Transverse colon (tissue), 4 donors: ENCODE data around the gene PTPRR.

Experiments
- EP300 ChIP-seq: sonication (generic); formaldehyde crosslinking; IDR thresholded peaks from one replicate; pipeline ENCODE4 v1.6.1; 2017; ENCODE audit warnings: antibody characterized with exemption, low read depth
- POLR2A ChIP-seq: fragments of 450-650 bp; IDR thresholded peaks from one replicate; pipeline ENCODE4 v1.6.1; 2016; ENCODE audit warnings: antibody characterized with exemption, mild to moderate bottlenecking, moderate library complexity
- POLR2AphosphoS5 ChIP-seq, 3 donors: sonication (generic); formaldehyde crosslinking; IDR thresholded peaks; one replicate each; pipeline ENCODE4 v1.6.1; 2016; ENCODE audit warnings: antibody characterized with exemption in 3 of 3
- TF ChIP-seq, protein P1 (sequence below), 5 experiments: fragments of 200-600 bp in 3 of 5; fragments of 450-650 bp in 2 of 5; sonication (generic) in 3 of 5; IDR thresholded peaks; 1 replicate in 2 of 5; 2 replicates in 3 of 5; pipeline ENCODE4 v1.5.1; 2016 to 2017; ENCODE audit warnings: antibody characterized with exemption in 5 of 5, inconsistent platforms in 3 of 5, mild to moderate bottlenecking in 2 of 5, moderate library complexity in 1 of 5

DNA sequence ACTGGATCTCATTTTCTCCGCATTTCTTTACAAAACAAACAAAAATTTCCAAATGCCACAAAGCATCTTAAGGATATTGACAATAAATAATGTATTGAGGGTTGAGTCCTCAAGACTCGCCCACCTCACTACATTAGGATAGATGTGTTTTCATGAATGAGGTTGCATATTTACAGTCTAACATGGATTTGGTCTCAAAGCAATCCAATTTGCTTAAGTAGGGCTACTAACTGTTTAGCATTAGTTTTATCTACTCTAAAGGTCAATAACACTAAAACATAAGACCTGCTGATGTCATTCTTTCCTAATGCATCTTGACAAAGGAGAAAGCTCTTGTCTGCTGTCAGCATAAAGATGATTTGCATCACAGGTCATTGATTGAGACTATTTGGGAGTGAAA is 82.4 kb downstream of the PTPRR start:
- TF ChIP-seq, protein P1, sequence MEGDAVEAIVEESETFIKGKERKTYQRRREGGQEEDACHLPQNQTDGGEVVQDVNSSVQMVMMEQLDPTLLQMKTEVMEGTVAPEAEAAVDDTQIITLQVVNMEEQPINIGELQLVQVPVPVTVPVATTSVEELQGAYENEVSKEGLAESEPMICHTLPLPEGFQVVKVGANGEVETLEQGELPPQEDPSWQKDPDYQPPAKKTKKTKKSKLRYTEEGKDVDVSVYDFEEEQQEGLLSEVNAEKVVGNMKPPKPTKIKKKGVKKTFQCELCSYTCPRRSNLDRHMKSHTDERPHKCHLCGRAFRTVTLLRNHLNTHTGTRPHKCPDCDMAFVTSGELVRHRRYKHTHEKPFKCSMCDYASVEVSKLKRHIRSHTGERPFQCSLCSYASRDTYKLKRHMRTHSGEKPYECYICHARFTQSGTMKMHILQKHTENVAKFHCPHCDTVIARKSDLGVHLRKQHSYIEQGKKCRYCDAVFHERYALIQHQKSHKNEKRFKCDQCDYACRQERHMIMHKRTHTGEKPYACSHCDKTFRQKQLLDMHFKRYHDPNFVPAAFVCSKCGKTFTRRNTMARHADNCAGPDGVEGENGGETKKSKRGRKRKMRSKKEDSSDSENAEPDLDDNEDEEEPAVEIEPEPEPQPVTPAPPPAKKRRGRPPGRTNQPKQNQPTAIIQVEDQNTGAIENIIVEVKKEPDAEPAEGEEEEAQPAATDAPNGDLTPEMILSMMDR (IDR thresholded peaks at IDR 0.05) = no peak
- TF ChIP-seq POLR2A (no peak), POLR2AphosphoS5 (IDR thresholded peaks at IDR 0.05) (no peak), EP300 (no peak)
